Osteoblast (primary cell): ENCODE measurements around the gene TM9SF1. TPM values are rescaled to one million over a fixed set of nuclear protein-coding genes. Genes with fewer than 3 reads are reported as not detected.

ENCODE experiments used
- DNase-seq: peaks from one replicate; pipeline ENCODE4 v3.0.0; 2011; ENCODE audit warnings: low spot score, mixed read lengths; ENCODE audit not compliant: insufficient read length; ENCODE audit errors: missing footprints
- H2AFZ ChIP-seq: 2 replicates; pipeline ENCODE4 v1.6.0; 2011; ENCODE audit warnings: mild to moderate bottlenecking, low read length
- H3K27ac ChIP-seq: 2 replicates; pipeline ENCODE4 v1.5.1; 2011; ENCODE audit warnings: mild to moderate bottlenecking, low read depth, low read length, moderate library complexity
- H3K27me3 ChIP-seq: 2 replicates; pipeline ENCODE4 v1.6.0; 2012; ENCODE audit warnings: mild to moderate bottlenecking, control low read depth, inconsistent platforms, low read length, moderate library complexity; ENCODE audit not compliant: insufficient read depth
- H3K36me3 ChIP-seq: 2 replicates; pipeline ENCODE4 v1.5.1; 2011; ENCODE audit warnings: mild to moderate bottlenecking, low read length, control low read depth, moderate library complexity; ENCODE audit not compliant: insufficient read depth
- H3K4me1 ChIP-seq: 2 replicates; pipeline ENCODE4 v1.5.1; 2011; ENCODE audit warnings: mild to moderate bottlenecking, low read length, control low read depth, moderate library complexity; ENCODE audit not compliant: insufficient read depth
- H3K4me2 ChIP-seq: 2 replicates; pipeline ENCODE4 v1.6.0; 2011; ENCODE audit warnings: mild to moderate bottlenecking, low read length; ENCODE audit not compliant: insufficient read depth
- H3K4me3 ChIP-seq: fragments of 200-600 bp; sonication (generic); 3 replicates; pipeline ENCODE4 v1.5.1; 2012; ENCODE audit warnings: mild to moderate bottlenecking, low read length, inconsistent platforms; ENCODE audit not compliant: insufficient read depth
- H3K79me2 ChIP-seq: 2 replicates; pipeline ENCODE4 v1.6.0; 2012; ENCODE audit warnings: mild to moderate bottlenecking, low read length, control low read depth, inconsistent platforms; ENCODE audit not compliant: insufficient read depth
- H3K9me3 ChIP-seq: 2 replicates; pipeline ENCODE4 v1.5.1; 2011; ENCODE audit warnings: low read depth, low read length, control low read depth
- H4K20me1 ChIP-seq: 2 replicates; pipeline ENCODE4 v1.6.0; 2012; ENCODE audit warnings: mild to moderate bottlenecking, low read length, control low read depth; ENCODE audit not compliant: insufficient read depth
- CTCF ChIP-seq: IDR thresholded peaks from 2 replicates; pipeline ENCODE4 v1.5.1; 2011; ENCODE audit warnings: mild to moderate bottlenecking, low read depth, low read length, moderate library complexity; ENCODE audit errors: extremely low read depth
- total RNA-seq: library from RNA; depleted of rRNA; stranded (reverse); fragments of >200 nt; gene quantifications from 2 replicates; pipeline ENCODE4 v1.2.3, GENCODE V29; 2012

TM9SF1 gene
- total RNA-seq, 1 donor = 78.2 TPM

GRCh38 chr14:24162093-24162492 lies 33.1 kb downstream of the TM9SF1 start:
- DNase-seq = peak; percentile 90
- Histone ChIP-seq H3K4me2 (peak overlapping the region; percentile 97), H2AFZ (peak overlapping the region; percentile 42), H4K20me1 (peaks cover 6% of the 10 kb centered on the region), H3K4me3 (peak overlapping the region; percentile 82), H3K9me3 (no peaks in the 10 kb centered on the region), H3K27me3 (no peaks in the 10 kb centered on the region), H3K27ac (peak overlapping the region; percentile 88), H3K79me2 (peaks cover 23% of the 10 kb centered on the region), H3K36me3 (peaks cover 74% of the 10 kb centered on the region), H3K4me1 (peaks cover 11% of the 10 kb centered on the region)
- TF ChIP-seq CTCF = no peak

- H2AFZ ChIP-seq = peak within 1 kb of the TSS; percentile 42
- peak; percentile 98 for DNase-seq
- peaks cover 23% of the 10 kb centered on the region for H3K79me2 ChIP-seq
- no peaks in the 10 kb centered on the region for H3K27me3 ChIP-seq
- TF ChIP-seq CTCF = peak; percentile 98
- H3K4me3 ChIP-seq = peak within 1 kb of the TSS; percentile 82
- H3K9me3 ChIP-seq = no peaks in the 10 kb centered on the region
- H3K4me1 ChIP-seq = peaks cover 11% of the 10 kb centered on the region
- peak within 1 kb of the TSS; percentile 97 for H3K4me2 ChIP-seq
- H4K20me1 ChIP-seq = peaks cover 6% of the 10 kb centered on the region
- peaks cover 74% of the 10 kb centered on the region for H3K36me3 ChIP-seq
- H3K27ac ChIP-seq = peak within 1 kb of the TSS; percentile 88
Observed at GRCh38 chr14:24160850-24161804, 34.1 kb downstream of the TM9SF1 start, which contains the start of gene IRF9. IRF9 (plus strand) TSS chr14:24161265; CDS start chr14:24162145, 880 bp downstream.

- Histone ChIP-seq H3K27ac (peak overlapping the region; percentile 88), H3K4me1 (peaks cover 11% of the 10 kb centered on the region)
Observed at GRCh38 chr14:24160499-24160849, 34.8 kb downstream of the TM9SF1 start.

More at GRCh38 chr14:24160499-24160849, 34.8 kb downstream of the TM9SF1 start:
- peaks cover 23% of the 10 kb centered on the region for H3K79me2 ChIP-seq
- no peak for DNase-seq
- H3K4me3 ChIP-seq = no peak overlapping the region
- H3K36me3 ChIP-seq = peaks cover 74% of the 10 kb centered on the region
- no peaks in the 10 kb centered on the region for H3K9me3 ChIP-seq
- H3K4me2 ChIP-seq = no peak overlapping the region
- peaks cover 6% of the 10 kb centered on the region for H4K20me1 ChIP-seq
- H3K27me3 ChIP-seq = no peaks in the 10 kb centered on the region
- TF ChIP-seq CTCF = no peak
- no peak overlapping the region for H2AFZ ChIP-seq
